OCI-LY7 (cell line): ENCODE measurements around the gene RNASET2.

ENCODE experiments used
- EZH2phosphoT487 ChIP-seq: fragments of 200-600 bp; sonication (generic); IDR thresholded peaks from 2 replicates; pipeline ENCODE4 v1.6.1; 2018; ENCODE audit warnings: low read depth, borderline replicate concordance, mild to moderate bottlenecking, mixed run types, antibody characterized with exemption, low read length, moderate library complexity, mixed read lengths
- TF ChIP-seq, protein P1 (sequence below): fragments of 200-600 bp; sonication (generic); conservative IDR thresholded peaks from 2 replicates; pipeline ENCODE4 v1.5.1; 2014; ENCODE audit warnings: mild to moderate bottlenecking, antibody characterized with exemption, low read length, moderate library complexity, mixed read lengths

DNA sequence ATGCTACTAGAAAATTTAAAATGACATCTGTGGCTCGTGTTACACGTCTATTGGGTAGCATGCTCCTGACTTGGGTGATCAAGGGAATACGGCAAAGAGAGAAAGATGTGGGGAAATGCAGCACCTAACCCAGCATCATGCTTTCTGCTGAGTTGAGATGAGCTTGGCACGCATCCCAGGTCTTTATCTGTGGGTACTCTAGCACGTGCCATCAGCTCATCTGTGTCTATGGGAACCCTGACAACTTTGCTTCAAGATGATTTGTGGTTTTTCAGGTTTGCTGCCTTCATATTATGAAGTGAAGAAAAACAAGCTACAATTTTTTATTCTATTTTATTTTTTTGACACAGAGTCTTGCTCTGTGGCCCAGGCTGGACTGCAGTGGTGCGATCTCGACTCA, 21.0 kb downstream of the RNASET2 start:
- TF ChIP-seq, protein P1, sequence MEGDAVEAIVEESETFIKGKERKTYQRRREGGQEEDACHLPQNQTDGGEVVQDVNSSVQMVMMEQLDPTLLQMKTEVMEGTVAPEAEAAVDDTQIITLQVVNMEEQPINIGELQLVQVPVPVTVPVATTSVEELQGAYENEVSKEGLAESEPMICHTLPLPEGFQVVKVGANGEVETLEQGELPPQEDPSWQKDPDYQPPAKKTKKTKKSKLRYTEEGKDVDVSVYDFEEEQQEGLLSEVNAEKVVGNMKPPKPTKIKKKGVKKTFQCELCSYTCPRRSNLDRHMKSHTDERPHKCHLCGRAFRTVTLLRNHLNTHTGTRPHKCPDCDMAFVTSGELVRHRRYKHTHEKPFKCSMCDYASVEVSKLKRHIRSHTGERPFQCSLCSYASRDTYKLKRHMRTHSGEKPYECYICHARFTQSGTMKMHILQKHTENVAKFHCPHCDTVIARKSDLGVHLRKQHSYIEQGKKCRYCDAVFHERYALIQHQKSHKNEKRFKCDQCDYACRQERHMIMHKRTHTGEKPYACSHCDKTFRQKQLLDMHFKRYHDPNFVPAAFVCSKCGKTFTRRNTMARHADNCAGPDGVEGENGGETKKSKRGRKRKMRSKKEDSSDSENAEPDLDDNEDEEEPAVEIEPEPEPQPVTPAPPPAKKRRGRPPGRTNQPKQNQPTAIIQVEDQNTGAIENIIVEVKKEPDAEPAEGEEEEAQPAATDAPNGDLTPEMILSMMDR: no peak
- TF ChIP-seq EZH2phosphoT487: no peak
